Measurements from ENCODE around the gene APLF. TPM values are rescaled to one million over a fixed set of nuclear protein-coding genes. Genes with fewer than 3 reads are reported as not detected.

Gene APLF
- total and polyA plus RNA-seq, 4 donors: 1.0 to 9.5 (median 3.7) TPM

DNA sequence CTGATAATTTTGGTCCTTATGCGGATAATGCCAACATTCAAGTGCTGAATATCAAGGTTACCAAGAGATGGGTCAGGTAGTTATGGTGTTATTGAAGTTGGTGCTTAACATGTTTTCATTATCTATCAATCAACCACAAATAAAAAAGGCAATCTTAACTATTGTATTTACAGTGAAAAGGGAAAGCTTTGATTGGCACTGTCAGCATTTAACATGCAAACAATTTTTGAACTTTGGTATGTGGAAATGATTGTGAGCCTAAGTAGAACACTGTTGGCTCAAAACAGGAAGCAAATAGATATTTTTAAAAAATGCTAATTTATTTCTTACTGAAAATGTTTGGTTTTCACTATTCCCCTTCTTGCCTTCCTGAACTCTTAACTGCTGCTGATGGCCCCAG lies 21.9 kb downstream of the APLF start:
- no peaks in the 10 kb centered on the region for H3K36me3 ChIP-seq (ENCODE audit: control insufficient read depth, insufficient read depth, low read length)
- H3K4me1 ChIP-seq (ENCODE audit: control insufficient read depth, insufficient read depth, low read length): no peaks in the 10 kb centered on the region
- H3K27me3 ChIP-seq (ENCODE audit: control insufficient read depth, insufficient read depth, low read length): no peaks in the 10 kb centered on the region
- H3K9me3 ChIP-seq (ENCODE audit: control insufficient read depth, insufficient read depth, low read length): no peaks in the 10 kb centered on the region
- no peak for DNase-seq (ENCODE audit: low read depth in 4 of 6, low spot score in 6 of 6)
- no peak overlapping the region for H3K4me3 ChIP-seq (ENCODE audit: low read depth, low read length)
- no peak overlapping the region for H3K27ac ChIP-seq (ENCODE audit: low read depth, low read length)
- WGBS (ENCODE audit: insufficient coverage): no CpG with 5 or more reads among the region's 1 CpG

DNA sequence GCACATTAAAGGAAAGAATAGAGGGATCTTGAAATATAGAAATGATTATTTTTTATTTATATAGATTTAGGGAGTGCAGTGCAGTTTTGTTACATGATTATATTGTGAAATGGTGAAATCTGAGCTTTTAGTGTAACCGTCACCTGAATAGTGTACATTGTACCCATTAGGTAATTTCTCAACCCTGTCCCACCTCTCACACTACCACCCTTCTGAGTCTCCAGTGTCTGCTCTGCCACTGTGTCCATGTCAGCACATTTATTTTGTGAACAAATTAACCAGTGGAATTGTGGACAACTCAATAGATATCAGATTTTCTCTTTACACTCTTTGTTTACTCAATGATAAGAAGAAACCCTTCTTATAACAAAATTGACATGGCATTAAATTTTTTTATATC lies 24.2 kb downstream of the APLF start:
- Histone ChIP-seq H3K9me3 (ENCODE audit: control insufficient read depth, insufficient read depth, low read length) (peaks cover 5% of the 10 kb centered on the region), H3K4me3 (ENCODE audit: low read depth, low read length) (no peak overlapping the region), H3K27me3 (ENCODE audit: control insufficient read depth, insufficient read depth, low read length) (no peaks in the 10 kb centered on the region), H3K36me3 (ENCODE audit: control insufficient read depth, insufficient read depth, low read length) (no peaks in the 10 kb centered on the region), H3K27ac (ENCODE audit: low read depth, low read length) (no peak overlapping the region), H3K4me1 (ENCODE audit: control insufficient read depth, insufficient read depth, low read length) (no peaks in the 10 kb centered on the region)
- DNase-seq (ENCODE audit: low read depth in 4 of 6, low spot score in 6 of 6): no peak
- WGBS (ENCODE audit: insufficient coverage): no CpG with 5 or more reads among the region's 1 CpG

- no peak overlapping the region for H3K27ac ChIP-seq (ENCODE audit: low read depth, low read length)
- no peak for DNase-seq (ENCODE audit: low read depth in 4 of 6, low spot score in 6 of 6)
- H3K4me3 ChIP-seq (ENCODE audit: low read depth, low read length): no peak overlapping the region
- no peaks in the 10 kb centered on the region for H3K36me3 ChIP-seq (ENCODE audit: control insufficient read depth, insufficient read depth, low read length)
- H3K4me1 ChIP-seq (ENCODE audit: control insufficient read depth, insufficient read depth, low read length): no peaks in the 10 kb centered on the region
- H3K9me3 ChIP-seq (ENCODE audit: control insufficient read depth, insufficient read depth, low read length): peaks cover 5% of the 10 kb centered on the region
- H3K27me3 ChIP-seq (ENCODE audit: control insufficient read depth, insufficient read depth, low read length): no peaks in the 10 kb centered on the region
Measured at GRCh38 chr2:68499133-68499532, 31.7 kb downstream of the APLF start.

GRCh38 chr2:68500649-68501048 lies 33.3 kb downstream of the APLF start:
- no peak overlapping the region for H3K27ac ChIP-seq (ENCODE audit: low read depth, low read length)
- no peak overlapping the region for H3K4me3 ChIP-seq (ENCODE audit: low read depth, low read length)
- no peak for DNase-seq (ENCODE audit: low read depth in 4 of 6, low spot score in 6 of 6)
- WGBS (ENCODE audit: insufficient coverage): 80% methylated on average over 4 of the region's 4 CpGs
- no peaks in the 10 kb centered on the region for H3K4me1 ChIP-seq (ENCODE audit: control insufficient read depth, insufficient read depth, low read length)
- no peaks in the 10 kb centered on the region for H3K27me3 ChIP-seq (ENCODE audit: control insufficient read depth, insufficient read depth, low read length)
- H3K36me3 ChIP-seq (ENCODE audit: control insufficient read depth, insufficient read depth, low read length): no peaks in the 10 kb centered on the region
- peaks cover 3% of the 10 kb centered on the region for H3K9me3 ChIP-seq (ENCODE audit: control insufficient read depth, insufficient read depth, low read length)

DNA sequence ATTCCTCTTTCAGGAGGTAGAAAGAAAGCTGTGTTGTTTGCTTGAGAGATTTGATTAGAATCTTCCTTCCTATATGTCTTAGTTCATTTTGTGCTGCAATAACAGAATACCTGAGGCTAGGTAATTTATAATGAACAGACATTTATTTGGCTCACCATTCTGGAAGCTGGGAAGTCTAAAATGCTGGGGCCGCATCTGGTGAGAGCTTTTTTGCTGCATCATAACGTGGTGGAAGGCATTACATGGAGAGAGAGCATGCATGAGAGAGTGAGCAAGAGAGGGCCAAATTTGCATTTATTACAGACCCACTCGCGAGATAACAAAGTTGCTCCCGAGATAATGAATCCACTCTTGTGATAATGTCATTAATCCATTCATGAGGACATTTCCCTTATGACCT lies 34.4 kb downstream of the APLF start:
- H3K9me3 ChIP-seq (ENCODE audit: control insufficient read depth, insufficient read depth, low read length): no peaks in the 10 kb centered on the region
- 58% methylated on average over 2 of the region's 5 CpGs for WGBS (ENCODE audit: insufficient coverage)
- DNase-seq (ENCODE audit: low read depth in 4 of 6, low spot score in 6 of 6): peak in 1 of 6 donors; percentile 57

DNA sequence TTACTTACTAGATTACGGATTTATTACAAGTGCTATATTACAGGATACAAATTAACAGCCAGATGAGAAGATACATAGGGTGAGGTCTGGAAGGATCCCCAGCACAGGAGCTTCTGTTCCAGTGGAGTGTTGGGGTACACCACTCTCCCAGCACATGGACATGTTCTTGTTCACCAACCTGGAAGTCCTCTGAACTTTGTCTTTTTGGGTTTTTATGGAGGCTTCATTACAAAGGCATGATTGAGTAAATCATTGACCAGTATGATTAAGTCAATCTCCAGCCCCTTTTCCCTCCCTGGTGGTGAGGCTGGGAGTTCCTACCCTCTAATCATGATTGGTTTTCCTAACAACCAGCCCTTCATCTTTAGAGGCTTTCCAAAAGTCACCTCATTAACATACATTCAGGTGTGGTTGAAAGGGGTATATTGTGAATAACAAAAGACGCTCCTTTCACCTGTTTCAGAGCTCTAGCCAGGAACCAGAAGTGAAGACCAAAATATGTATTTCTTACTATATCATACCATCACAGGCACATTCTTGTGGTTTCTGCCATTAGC lies 38.3 kb downstream of the APLF start:
- no peak for DNase-seq (ENCODE audit: low read depth in 4 of 6, low spot score in 6 of 6)
- Histone ChIP-seq H3K4me3 (ENCODE audit: low read depth, low read length) (no peak overlapping the region), H3K27ac (ENCODE audit: low read depth, low read length) (no peak overlapping the region), H3K27me3 (ENCODE audit: control insufficient read depth, insufficient read depth, low read length) (no peaks in the 10 kb centered on the region), H3K4me1 (ENCODE audit: control insufficient read depth, insufficient read depth, low read length) (no peaks in the 10 kb centered on the region), H3K36me3 (ENCODE audit: control insufficient read depth, insufficient read depth, low read length) (no peaks in the 10 kb centered on the region), H3K9me3 (ENCODE audit: control insufficient read depth, insufficient read depth, low read length) (peaks cover 2% of the 10 kb centered on the region)
- no CpG with 5 or more reads among the region's 2 CpGs for WGBS (ENCODE audit: insufficient coverage)

More for the DNA sequence above, 34.4 kb downstream of the APLF start:
- Histone ChIP-seq H3K36me3 (ENCODE audit: control insufficient read depth, insufficient read depth, low read length) (no peaks in the 10 kb centered on the region), H3K4me3 (ENCODE audit: low read depth, low read length) (no peak overlapping the region), H3K4me1 (ENCODE audit: control insufficient read depth, insufficient read depth, low read length) (no peaks in the 10 kb centered on the region), H3K27me3 (ENCODE audit: control insufficient read depth, insufficient read depth, low read length) (no peaks in the 10 kb centered on the region), H3K27ac (ENCODE audit: low read depth, low read length) (no peak overlapping the region)

- Histone ChIP-seq H3K36me3 (ENCODE audit: control insufficient read depth, insufficient read depth, low read length) (no peaks in the 10 kb centered on the region), H3K27me3 (ENCODE audit: control insufficient read depth, insufficient read depth, low read length) (no peaks in the 10 kb centered on the region), H3K4me3 (ENCODE audit: low read depth, low read length) (no peak overlapping the region), H3K4me1 (ENCODE audit: control insufficient read depth, insufficient read depth, low read length) (no peaks in the 10 kb centered on the region), H3K27ac (ENCODE audit: low read depth, low read length) (no peak overlapping the region), H3K9me3 (ENCODE audit: control insufficient read depth, insufficient read depth, low read length) (peaks cover 2% of the 10 kb centered on the region)
- WGBS (ENCODE audit: insufficient coverage): 85% methylated on average over 2 of the region's 3 CpGs
- no peak for DNase-seq (ENCODE audit: low read depth in 4 of 6, low spot score in 6 of 6)
Measured at GRCh38 chr2:68506170-68506569, 38.8 kb downstream of the APLF start.

DNA sequence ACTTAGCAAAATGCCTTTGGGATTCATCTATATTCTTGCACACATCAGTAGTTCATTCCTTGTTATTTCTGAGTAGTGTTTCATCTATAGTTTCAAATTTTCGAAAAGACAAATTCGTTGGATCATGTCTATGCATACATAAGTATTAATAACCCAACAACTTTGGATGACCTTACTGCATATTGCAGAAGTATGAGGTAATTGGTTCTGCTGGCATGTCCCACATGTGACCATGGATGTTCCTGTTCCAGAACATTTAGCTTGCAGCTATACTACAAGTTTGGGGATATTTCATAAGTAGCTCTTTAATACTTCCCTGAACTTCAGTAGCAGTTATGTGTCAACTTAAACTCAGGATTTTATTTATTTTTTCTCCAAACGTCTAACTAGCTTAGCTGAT lies 44.9 kb downstream of the APLF start:
- Histone ChIP-seq H3K9me3 (ENCODE audit: control insufficient read depth, insufficient read depth, low read length) (peaks cover 2% of the 10 kb centered on the region), H3K27me3 (ENCODE audit: control insufficient read depth, insufficient read depth, low read length) (no peaks in the 10 kb centered on the region), H3K36me3 (ENCODE audit: control insufficient read depth, insufficient read depth, low read length) (no peaks in the 10 kb centered on the region), H3K27ac (ENCODE audit: low read depth, low read length) (no peak overlapping the region), H3K4me3 (ENCODE audit: low read depth, low read length) (no peak overlapping the region), H3K4me1 (ENCODE audit: control insufficient read depth, insufficient read depth, low read length) (no peaks in the 10 kb centered on the region)
- DNase-seq (ENCODE audit: low read depth in 4 of 6, low spot score in 6 of 6): no peak
- no CpG with 5 or more reads among the region's 3 CpGs for WGBS (ENCODE audit: insufficient coverage)

DNA sequence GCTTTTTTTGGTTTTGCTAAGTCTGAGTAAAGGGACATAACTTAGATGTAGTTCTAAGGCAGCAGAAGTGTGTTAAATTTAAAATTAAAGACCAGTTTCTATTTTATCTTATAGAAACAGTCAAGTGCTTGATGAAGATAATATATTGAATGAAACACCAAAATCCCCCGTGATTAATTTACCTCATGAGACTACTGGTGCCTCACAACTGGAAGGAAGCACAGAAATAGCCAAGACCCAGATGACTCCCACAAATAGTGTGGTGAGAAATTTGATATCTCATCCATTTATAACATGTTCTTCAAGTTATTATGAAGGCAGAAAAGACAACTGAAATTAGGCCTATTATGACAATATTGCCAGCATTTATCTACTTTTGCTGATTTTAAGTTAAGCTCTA lies 45.6 kb downstream of the APLF start:
- no peak overlapping the region for H3K4me3 ChIP-seq (ENCODE audit: low read depth, low read length)
- DNase-seq (ENCODE audit: low read depth in 4 of 6, low spot score in 6 of 6): no peak
- no peak overlapping the region for H3K27ac ChIP-seq (ENCODE audit: low read depth, low read length)
- no peaks in the 10 kb centered on the region for H3K27me3 ChIP-seq (ENCODE audit: control insufficient read depth, insufficient read depth, low read length)
- no peaks in the 10 kb centered on the region for H3K4me1 ChIP-seq (ENCODE audit: control insufficient read depth, insufficient read depth, low read length)
- WGBS (ENCODE audit: insufficient coverage): no CpG with 5 or more reads among the region's 1 CpG
- peaks cover 2% of the 10 kb centered on the region for H3K9me3 ChIP-seq (ENCODE audit: control insufficient read depth, insufficient read depth, low read length)
- H3K36me3 ChIP-seq (ENCODE audit: control insufficient read depth, insufficient read depth, low read length): no peaks in the 10 kb centered on the region

DNA sequence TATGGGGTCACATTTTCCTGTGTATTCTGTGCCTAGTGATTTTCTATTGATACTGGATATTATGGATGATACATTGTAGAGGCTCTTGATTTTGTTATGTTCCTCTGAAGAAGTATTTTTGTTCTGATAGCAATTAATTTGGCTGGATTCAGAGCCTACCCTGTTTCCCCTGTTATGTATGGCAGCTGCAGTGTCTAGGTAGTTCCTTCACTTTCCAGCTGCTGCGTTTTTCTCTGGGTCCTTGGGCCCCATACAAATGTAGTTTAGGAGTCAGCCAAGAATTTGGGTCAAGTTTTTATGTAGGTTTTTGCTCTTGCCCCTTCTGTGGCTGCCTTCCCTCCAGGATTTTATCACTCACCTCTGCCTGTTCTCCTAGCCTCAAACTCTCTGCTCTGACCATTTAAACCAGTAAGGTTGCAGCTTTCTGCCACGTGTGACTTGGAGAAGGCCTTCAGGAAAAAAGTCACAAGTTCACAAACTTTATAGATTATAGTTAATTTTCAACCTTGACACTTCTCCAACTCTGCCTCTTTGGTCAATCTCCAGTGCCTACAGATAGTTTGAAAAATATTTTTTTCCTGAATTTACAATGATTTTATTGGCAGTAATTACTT lies 47.0 kb downstream of the APLF start:
- Histone ChIP-seq H3K36me3 (ENCODE audit: control insufficient read depth, insufficient read depth, low read length) (no peaks in the 10 kb centered on the region), H3K4me3 (ENCODE audit: low read depth, low read length) (no peak overlapping the region), H3K9me3 (ENCODE audit: control insufficient read depth, insufficient read depth, low read length) (no peaks in the 10 kb centered on the region), H3K27ac (ENCODE audit: low read depth, low read length) (no peak overlapping the region), H3K27me3 (ENCODE audit: control insufficient read depth, insufficient read depth, low read length) (no peaks in the 10 kb centered on the region), H3K4me1 (ENCODE audit: control insufficient read depth, insufficient read depth, low read length) (no peaks in the 10 kb centered on the region)
- no peak for DNase-seq (ENCODE audit: low read depth in 4 of 6, low spot score in 6 of 6)
- no CpG with 5 or more reads among the region's 2 CpGs for WGBS (ENCODE audit: insufficient coverage)

Data from spinal cord (tissue), 10 donors.